Measurements from ENCODE around the gene FOXF1.

- peak; percentile 66 for TF ChIP-seq CTCF (IDR thresholded peaks at IDR 0.05)
- TF ChIP-seq ZFX (IDR thresholded peaks at IDR 0.05; ENCODE audit: borderline replicate concordance) = no peak
Measured at GRCh38 chr16:86520317-86521210, 10.2 kb downstream of the FOXF1 start.

Measured in 22Rv1 (cell line).